Fibroblast of mammary gland (primary cell): Measurements from ENCODE around the gene SNX9.

Experiments used
- DNase-seq: peaks from one replicate; pipeline ENCODE4 v3.0.0-alpha.2; 2010; ENCODE audit warnings: low read depth
- H3K4me3 ChIP-seq: 2 replicates; pipeline ENCODE4 v1.5.1; 2011; ENCODE audit warnings: low read depth, mild to moderate bottlenecking, low read length, moderate library complexity; ENCODE audit not compliant: control insufficient read depth
- CTCF ChIP-seq: conservative IDR thresholded peaks from 2 replicates; pipeline ENCODE4 v1.5.1; 2011; ENCODE audit warnings: low read depth, low read length, inconsistent platforms; ENCODE audit not compliant: control insufficient read depth, insufficient read depth

The SNX9 gene

GRCh38 chr6:157877573-157878438, 54.8 kb downstream of the SNX9 start:
- no peak for DNase-seq
- H3K4me3 ChIP-seq = no peak overlapping the region
- TF ChIP-seq CTCF = no peak

GRCh38 chr6:157879034-157879872, 56.2 kb downstream of the SNX9 start:
- DNase-seq = no peak
- no peak for TF ChIP-seq CTCF
- no peak overlapping the region for H3K4me3 ChIP-seq

DNA sequence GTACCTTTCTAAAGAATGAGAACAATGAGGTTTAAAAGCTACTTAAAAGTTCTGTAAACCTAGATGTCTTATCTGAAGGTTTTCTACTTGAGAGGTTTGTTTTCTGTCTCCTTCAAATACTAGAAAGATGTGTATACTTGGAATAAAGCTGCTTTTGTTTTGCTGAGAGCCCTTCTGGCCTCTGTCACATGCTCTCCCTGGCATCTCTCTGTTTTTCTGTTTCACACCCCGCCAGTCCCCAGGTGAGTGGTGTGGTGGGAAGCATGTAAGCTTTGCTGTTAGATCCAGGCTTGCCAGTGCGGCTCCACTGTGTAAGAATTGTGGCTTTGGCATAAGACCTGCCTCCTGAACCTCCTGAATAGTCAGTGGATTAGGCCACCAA, 56.8 kb downstream of the SNX9 start:
- TF ChIP-seq CTCF = no peak
- H3K4me3 ChIP-seq = no peak overlapping the region
- no peak for DNase-seq

DNA sequence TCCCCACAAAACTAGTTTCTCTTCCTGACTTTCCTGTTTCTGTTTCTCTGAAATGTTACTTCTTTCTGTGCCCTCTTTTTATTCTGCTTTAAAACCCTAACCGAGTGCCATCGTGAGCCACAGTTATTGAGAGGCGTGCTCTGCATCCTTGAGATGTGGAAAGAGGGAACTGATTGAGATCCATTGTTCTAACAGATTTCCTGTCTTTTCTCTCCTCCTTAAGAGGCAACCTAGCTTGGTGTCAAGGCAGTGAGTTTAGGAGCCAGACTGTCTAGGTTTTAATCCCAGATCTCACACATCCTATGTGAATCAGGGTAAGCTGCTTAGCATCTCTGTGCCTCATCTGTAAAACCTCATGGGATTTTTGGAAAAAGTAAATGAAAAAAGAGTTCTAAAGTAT, 57.5 kb downstream of the SNX9 start:
- no peak for DNase-seq
- no peak for TF ChIP-seq CTCF
- no peak overlapping the region for H3K4me3 ChIP-seq

DNA sequence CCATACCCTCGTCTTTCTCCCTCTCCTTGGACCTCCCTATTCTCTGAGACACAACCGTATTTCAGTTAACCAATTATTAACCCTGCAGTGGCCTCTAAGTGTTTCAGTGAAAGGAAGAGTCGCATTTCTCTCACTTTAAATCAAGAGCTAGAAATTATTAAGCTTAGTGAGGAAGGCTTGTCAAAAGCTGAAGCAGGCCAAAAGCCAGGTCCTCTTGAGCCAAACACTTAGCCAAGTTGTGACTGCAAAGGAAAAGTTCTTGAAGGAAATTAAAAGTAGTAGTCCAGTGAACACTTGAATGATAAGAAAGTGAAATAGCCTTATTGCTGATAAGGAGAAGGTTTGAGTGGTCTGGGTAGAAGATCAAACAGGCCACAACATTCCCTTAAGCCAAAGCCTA, 58.3 kb downstream of the SNX9 start:
- TF ChIP-seq CTCF = no peak
- no peak for DNase-seq
- H3K4me3 ChIP-seq = no peak overlapping the region

GRCh38 chr6:157884756-157885155, 61.7 kb downstream of the SNX9 start:
- no peak overlapping the region for H3K4me3 ChIP-seq
- no peak for TF ChIP-seq CTCF
- no peak for DNase-seq
